Anterior cingulate cortex (tissue), 58 donors: ENCODE results near the gene KLHDC9.
"Not testable (repeated sequence)": the region's sequence is repeated elsewhere in the genome, so short reads cannot be mapped to it uniquely, and the experiment has no call there.

ENCODE experiments used
- DNase-seq, 58 donors: peaks; one replicate each; lab custom pipeline; 2025; lab: John Stamatoyannopoulos, UW

Gene KLHDC9

DNA sequence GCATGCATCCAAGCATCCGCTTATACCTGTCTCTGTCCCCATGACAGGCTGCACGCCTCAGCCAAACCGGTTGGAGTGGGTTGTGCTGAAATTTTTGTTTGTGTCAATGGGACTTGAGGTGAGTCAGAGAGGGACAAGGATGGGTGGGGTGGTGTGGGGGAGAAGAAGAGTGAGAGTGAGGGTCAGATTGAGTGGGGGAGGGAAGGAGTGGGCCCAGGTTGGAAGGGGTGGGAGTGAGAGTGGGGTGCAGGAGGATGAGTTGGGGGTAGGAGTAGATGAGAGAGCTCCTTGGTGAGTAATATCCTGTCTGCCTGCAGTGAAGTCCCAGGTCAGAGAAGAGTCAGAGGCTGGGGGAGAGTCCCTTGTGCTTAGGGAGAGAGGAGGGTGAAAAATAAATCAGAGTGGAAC lies 5.5 kb upstream of the KLHDC9 start:
- no peak for DNase-seq

DNA sequence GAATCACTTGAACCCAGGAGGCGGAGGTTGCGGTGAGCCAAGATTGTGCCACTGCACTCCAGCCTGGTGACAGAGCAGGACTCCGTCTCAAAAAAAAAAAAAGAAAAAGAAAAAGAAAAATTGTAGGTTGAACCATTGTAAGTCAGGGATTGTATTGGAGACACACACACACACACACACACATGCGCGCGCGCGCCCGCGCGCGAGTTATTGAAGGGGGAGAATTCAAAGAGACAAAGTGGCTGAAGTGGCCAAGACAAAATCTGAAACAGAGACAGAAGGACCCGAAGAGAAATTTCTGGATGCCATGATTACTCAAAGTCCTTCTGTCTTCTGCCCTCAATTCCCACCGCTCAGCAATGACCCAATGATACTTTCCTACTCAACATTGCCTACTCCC lies 3.7 kb upstream of the KLHDC9 start:
- no peak for DNase-seq

DNA sequence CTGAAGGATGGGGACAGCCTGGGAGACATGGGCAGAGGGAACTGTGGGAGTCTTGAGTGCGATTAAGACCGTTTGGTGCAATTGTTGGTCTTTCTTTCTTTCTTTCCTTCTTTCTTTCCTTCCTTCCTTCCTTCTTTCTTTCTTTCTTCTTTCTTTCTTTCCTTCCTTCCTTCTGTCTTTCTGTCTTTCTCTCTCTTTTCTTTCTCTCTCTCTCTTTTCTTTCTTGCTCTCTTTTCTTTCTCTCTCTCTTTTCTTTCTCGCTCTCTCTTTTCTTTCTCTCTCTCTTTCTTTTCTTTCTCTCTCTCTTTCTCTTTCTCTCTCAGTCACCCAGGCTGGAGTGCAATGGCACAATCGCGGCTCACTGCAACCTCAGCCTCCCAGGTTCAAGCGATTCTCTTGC lies 2.9 kb upstream of the KLHDC9 start:
- no peak for DNase-seq

DNA sequence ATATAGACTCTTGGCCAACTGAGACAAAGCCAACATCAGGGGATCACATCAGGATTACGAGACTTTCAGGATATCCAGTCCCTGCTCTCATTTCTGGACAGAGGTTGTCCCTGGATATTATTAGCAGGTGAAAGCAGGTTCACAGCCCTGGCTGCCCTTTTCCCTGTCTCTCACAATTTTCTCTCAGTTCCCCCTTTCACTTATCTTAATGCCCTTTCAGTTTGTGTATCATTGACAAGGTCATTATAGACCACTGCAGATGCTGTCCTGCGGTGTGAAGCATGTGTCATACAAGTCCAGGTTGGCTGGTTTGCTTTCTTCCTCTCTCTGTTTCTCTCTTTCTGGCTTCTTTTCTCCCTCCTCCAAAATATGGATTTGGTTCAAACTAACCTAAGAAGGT lies 2.1 kb upstream of the KLHDC9 start:
- DNase-seq, result no peak

DNA sequence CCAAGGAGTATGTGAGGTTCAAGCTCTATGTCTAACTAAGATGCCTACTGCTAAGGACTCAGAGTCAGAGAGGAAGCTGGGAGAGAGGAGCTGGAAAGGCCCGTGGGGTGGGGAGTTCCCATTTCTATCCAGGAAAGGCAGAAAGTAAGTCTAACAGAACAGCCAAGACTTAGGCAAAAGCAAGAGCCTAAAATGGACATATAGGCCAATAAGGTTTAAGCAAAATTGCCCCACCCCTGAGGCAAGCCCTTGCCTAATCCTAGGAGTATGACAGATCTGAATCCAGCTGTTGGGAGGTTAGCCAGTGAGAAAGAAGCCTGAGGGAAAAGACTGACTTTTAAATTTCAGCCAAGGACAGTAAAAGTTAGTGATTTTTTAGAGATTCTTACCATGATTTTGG lies 1.6 kb upstream of the KLHDC9 start:
- no peak for DNase-seq

DNA sequence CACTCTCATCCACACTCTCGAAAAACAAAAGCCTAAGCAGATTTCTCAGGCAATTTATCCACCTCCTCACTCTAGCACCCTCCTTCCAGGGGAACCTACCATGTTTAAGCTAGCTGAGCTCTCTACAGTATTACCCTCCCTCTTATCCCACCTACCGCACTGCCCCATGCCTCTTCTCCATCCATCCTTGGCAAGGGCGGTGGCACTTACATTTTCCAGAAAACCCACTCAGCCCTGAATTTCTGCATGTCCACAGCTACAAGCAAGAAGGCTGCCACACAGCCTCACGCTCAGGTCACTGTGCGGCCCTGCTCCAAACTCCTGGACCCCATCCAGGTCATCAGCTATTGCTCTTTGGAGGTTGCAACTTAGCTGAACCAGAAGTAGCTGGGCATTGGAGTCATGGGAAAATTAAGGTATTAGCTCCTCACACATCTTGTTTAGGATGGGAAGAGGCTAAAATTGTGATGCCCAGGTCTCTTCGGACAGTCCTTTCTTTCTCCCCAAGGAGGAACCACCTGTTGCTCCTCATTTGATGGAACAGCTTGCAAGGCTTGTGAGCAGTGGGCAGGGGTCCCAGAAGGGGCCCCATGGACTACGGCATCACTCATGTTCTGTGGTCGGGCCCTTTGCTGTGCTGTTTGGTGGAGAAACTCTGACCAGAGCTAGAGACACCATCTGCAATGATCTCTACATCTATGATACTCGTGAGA lies 1.1 kb downstream of the KLHDC9 start:
- peak in 1 of 58 donors; percentile 2 for DNase-seq

GRCh38 chr1:161100556-161100955 lies 2.4 kb downstream of the KLHDC9 start:
- no peak for DNase-seq

DNA sequence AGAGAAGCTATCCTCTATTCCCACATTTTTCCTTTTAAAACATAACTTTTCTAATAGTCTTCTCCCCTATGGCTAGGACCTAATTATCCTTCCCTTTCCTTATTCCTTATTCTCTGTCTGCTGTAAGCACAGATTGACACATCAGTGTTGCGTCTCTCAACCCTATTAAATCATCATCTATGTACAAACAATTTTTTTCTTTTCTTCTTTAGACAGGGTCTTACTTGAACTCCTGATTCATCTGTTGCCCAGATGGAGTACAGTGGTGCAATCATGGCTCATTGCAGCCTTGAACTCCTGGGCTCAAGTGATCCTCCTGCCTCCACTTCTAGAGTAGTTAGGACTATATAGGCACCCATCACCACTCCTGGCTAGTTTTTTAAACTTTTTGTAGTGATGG lies 8.3 kb downstream of the KLHDC9 start:
- DNase-seq, result no peak

- no peak for DNase-seq
Measured at GRCh38 chr1:161111117-161111516, 13.0 kb downstream of the KLHDC9 start.

GRCh38 chr1:161111527-161111926 lies 13.4 kb downstream of the KLHDC9 start:
- DNase-seq, result no peak

DNA sequence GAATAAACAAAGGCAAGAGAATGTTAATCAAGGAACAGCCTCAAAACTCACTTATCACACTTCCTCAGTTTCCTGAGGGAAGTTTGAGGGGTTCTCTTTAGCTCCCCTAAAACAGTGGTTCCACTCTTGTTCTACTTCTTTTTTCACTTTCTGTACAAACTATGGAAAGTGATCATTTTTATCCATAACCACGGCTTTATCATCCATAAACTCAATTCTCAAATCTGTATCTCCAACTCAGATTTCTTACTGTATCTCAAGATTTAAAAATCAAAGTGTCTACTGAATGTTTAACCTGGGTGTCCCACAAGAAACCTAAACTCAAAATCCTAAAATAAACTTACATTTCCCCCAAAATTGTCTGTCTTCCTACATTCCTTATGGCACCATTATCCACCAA lies 15.8 kb downstream of the KLHDC9 start:
- DNase-seq, result no peak

GRCh38 chr1:161114556-161114955 lies 16.4 kb downstream of the KLHDC9 start:
- no peak for DNase-seq

- no peak for DNase-seq
Measured at GRCh38 chr1:161115132-161115711, 17.1 kb downstream of the KLHDC9 start.

- not testable (repeated sequence) for DNase-seq
Measured at GRCh38 chr1:161115961-161116360, 17.8 kb downstream of the KLHDC9 start.

- peak; percentile 21 to 90 (median 79) for DNase-seq
Measured at GRCh38 chr1:161117759-161118581, 19.8 kb downstream of the KLHDC9 start, which contains the start of the genes NIT1 and PFDN2. Gene NIT1 (plus strand): TSS chr1:161118105. CDS start chr1:161118177, 72 bp downstream. Gene PFDN2 (minus strand): TSS chr1:161118037. CDS start chr1:161118026, 11 bp downstream.

- DNase-seq, result no peak
Measured at GRCh38 chr1:161119092-161119903, 21.1 kb downstream of the KLHDC9 start.

DNA sequence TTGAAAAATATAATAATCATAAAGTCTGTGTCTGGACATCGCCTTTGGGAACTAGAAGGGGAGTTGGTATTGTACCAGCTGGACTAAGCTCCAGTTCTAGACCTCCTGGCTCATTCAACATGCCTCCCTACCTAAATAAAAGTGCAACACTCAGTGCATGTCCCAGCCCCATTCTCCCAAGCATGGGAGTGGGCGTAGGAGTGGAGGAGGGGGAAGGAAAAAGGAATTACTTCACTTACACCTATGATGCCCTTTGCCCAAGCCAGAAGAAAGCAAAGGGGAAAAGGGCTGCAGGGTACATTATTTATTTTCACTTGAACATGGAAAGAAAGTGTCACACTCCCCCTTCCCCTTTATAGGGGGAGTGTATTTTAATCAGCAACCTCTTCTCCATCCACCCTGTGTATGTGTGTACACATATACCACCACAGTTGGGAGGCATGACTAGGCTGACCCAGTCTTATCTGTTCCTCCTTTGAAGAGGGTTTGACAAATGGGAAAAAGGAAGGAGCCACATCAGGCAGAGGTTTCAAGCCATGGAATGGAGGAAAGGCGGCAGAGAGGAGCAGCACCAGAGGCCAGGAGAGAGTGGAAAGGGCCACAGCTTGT lies 23.0 kb downstream of the KLHDC9 start:
- DNase-seq, result no peak

DNA sequence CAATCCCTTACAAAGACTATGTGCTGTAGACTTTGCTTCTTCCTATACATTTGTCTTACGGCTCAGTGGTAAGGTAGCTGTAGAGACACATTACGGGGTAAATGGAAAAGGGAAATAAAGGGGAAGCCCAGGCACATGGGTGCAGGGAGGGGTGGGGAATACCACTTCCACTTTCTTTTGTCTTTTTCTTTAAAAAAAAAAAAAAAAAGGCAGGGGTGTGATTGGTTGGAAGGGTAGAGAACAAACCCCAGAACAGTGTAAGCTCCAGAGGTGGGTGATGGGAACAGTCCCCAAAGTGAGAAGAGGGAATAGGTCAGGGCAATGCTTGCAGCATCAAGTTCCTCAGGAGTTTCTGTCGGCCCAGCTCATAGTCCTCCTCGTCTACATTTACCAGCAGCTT lies 23.7 kb downstream of the KLHDC9 start:
- DNase-seq, result peak in 2 of 58 donors; percentile 5 to 10

GRCh38 chr1:161122967-161123366 lies 24.8 kb downstream of the KLHDC9 start:
- DNase-seq, result no peak

DNA sequence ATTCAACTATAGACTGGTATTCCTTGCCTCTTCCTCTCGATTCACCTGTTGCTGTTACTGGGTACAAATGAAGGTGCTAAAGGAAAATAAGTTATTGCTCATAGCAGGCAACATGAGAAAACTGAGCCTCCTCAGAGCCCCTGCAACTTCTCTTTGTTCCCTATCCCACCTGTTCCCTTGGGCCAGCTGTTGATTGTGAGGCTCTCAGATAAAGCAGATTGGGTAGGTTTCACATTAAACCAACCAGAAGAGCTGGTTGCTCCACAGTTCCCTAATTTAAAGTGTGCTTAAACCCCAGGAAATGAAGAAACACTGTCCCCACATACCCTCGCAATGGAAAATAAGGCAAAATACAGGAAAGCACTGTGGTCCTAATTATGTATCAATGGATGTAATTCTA lies 29.5 kb downstream of the KLHDC9 start:
- DNase-seq, result no peak
